GM18517 (cell line): ENCODE measurements around the gene NAA20.
"Not testable (repeated sequence)": the region's sequence is repeated elsewhere in the genome, so short reads cannot be mapped to it uniquely, and the experiment has no call there.

Experiments used
- ATAC-seq: cut with Tn5 transposase; IDR thresholded peaks from one replicate; pipeline ENCODE4 v1.9.1; 2021; ENCODE audit warnings: mild to moderate bottlenecking, moderate library complexity; ENCODE audit not compliant: unreplicated experiment

The NAA20 gene

DNA sequence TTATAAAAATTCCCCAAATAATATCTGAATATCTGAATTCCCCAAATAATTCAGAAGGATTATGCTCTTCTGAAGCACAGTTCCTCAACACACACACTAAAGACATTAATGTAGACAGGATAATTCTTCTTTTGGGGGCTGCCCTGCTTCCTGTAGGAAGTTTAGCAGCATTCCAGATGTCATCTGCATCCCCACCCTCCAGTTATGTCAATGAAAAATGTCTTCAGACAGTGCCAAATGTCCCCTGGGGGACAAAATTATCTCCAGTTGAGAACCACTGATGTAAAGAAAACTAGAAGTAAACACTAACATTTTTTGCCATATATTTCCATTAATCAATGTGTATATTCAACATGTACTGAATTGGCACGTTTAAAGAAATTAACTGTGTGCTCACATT lies 25.9 kb upstream of the NAA20 start:
- no peak for ATAC-seq

- ATAC-seq, result no peak
Measured at GRCh38 chr20:19991854-19992253, 25.3 kb upstream of the NAA20 start.

DNA sequence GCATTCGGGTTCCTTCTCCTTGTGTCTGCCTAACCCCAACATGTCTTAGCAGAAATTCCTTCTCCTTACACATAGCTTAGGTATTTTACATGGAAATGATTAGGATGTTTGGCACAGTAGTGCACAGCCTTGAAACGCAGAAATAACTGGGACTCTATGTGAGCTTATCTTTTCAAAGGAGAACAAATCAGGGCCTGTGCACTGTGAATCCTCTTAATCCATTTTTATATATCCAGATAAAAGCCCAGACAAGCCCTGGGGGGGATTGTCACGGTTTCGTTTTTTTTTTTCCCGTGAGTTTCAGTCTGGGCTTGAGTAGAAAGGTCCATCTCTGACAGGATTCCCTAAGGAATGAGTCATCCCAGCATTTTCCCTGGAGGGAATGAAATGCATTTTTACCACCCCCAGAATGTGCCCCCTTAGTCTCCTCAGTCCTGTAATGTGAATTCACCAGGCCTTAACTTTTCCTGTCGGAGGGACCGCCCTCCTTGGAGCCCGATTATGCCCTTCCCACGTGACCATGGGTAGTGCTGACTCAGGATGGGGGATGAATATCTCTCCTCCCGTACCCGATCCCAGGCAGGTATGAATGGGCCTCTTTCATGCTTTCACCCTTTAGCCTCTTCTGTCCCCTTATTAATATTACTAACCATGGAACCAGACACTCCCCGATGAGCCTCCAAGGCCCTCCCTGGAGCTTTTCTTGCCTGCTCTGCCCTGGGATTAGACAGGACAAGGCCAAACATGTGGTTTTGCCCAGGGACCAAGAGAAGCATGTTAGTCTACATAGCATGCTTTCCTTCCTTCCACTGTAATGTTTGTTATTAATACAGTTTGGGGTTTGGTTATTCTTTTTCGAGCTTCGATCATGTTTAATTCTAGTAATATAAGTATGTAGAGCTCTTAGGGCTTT lies 23.9 kb upstream of the NAA20 start:
- no peak for ATAC-seq

- no peak for ATAC-seq
Measured at GRCh38 chr20:19993958-19994669, 23.0 kb upstream of the NAA20 start.

- ATAC-seq, result no peak
Measured at GRCh38 chr20:19995220-19995863, 21.8 kb upstream of the NAA20 start.

DNA sequence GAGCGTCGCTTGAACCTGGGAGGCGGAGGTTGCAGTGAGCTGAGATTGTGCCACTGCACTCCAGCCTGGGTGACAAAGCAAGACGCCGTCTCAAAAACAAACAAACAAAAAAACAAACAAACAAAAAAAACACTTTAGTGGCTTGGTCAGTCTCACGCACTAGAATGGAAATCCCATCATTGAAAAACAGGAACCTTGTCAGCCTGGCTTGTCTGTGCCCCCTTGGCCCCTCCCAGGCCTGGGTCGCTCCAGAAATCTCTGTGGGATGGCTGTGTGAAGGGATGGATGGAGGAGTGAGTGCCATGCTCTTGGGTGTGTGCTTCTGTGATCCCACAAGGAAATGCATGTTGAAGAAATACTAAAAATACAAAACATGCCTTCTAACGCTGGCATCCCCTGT lies 20.9 kb upstream of the NAA20 start:
- no peak for ATAC-seq

GRCh38 chr20:19996917-19997316 lies 20.2 kb upstream of the NAA20 start:
- no peak for ATAC-seq

DNA sequence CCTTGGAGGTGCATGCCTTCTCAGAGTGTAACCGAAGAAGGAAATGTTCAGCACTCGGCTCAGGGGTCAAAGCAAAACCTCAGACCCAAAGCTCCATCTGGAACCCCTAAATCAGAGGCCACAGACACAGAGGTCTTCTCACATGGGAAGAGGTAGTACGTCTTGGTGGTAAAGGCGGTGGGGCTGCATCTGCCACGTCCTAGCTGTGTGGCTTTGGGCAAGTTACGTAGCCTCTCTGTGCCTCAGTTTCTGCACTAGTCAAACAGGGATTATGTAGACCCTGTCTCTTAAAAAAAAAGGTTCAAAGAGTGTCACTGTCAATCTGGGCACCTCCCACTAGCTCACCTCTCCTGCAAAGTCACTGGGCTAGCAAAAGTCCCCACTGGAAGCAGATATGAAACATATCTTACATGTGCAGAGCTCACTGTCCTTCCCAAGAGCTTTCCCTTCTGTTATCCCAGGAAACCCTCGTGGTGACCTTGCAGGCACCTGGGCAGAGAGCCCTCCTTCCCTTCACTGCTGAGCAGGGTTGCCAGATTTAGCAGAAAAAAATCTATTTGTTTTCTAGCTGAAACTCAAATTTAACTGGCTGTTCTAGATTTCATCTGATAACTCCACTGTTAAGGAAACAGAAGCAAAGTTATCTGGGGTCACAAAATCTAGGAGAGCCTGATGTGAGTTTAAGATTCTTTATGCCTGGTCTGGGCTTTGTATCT lies 18.0 kb upstream of the NAA20 start:
- ATAC-seq, result no peak

DNA sequence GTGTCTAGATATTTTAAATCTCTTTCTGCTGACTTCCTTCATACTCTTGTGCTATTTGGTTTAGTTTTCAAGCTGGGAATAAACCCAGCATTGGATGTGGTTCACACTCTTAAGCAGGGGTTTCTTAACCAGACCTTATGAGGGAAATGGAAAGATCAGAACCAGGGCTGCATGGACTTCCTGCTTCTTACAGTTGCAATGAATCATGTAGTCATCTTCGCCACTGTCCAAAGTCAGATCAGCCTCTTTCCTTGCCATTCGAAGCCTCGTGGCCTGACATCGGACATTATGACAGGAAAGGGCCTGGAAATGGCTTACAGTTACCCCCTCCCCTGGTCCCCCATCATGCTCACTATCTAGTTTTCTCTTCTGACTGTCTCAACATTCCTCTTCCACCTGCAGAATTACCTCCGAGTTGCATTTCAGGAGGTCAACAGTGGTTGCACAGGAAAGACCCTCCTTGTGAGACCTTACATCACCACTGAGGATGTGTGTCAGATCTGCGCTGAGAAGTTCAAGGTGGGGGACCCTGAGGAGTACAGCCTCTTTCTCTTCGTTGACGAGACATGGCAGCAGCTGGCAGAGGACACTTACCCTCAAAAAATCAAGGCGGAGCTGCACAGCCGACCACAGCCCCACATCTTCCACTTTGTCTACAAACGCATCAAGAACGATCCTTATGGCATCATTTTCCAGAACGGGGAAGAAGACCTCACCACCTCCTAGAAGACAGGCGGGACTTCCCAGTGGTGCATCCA lies 16.8 kb upstream of the NAA20 start:
- no peak for ATAC-seq

- ATAC-seq, result no peak
Measured at GRCh38 chr20:20002101-20002998, 14.8 kb upstream of the NAA20 start.

- no peak for ATAC-seq
Measured at GRCh38 chr20:20003031-20003954, 13.9 kb upstream of the NAA20 start.

DNA sequence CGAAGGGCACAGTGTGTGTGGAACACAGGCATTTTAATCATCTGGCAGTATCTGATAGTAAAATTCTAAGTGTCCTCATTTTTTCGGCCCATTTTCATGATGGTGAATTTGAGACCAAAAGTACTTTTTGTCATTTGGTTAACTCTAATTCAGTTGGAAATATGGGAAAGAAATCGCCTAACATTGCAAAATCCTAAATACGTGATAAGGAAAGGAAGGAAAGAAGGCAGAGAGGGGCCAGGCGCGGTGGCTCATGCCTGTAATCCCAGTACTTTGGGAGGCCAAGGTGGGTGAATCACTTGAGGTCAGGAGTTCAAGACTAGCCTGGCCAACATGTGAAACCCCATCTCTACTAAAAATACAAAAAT lies 13.2 kb upstream of the NAA20 start:
- ATAC-seq, result not testable (repeated sequence)

DNA sequence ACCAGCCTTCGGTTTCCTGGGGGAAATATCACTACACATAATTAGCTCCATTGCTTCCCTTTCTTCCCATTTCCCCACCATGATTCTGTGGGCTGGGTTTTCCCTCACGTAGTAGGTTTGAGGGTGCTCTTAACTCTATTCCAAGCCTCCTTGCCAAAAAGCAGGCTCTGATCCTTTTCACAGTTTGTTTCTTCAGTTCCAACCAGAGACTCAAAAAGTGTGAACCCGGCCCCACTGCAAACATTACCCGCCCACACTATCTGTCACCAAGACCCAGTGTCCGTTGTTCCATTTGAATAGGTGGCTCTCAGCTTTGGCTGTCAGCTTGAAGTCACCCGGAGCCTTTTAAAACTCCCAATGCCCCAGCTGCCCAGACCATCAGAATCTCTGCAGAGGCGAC lies 11.8 kb upstream of the NAA20 start:
- no peak for ATAC-seq

GRCh38 chr20:20009784-20010253 lies 7.3 kb upstream of the NAA20 start:
- no peak for ATAC-seq

GRCh38 chr20:20010639-20011500 lies 6.3 kb upstream of the NAA20 start:
- no peak for ATAC-seq

GRCh38 chr20:20012541-20012940 lies 4.6 kb upstream of the NAA20 start:
- no peak for ATAC-seq

DNA sequence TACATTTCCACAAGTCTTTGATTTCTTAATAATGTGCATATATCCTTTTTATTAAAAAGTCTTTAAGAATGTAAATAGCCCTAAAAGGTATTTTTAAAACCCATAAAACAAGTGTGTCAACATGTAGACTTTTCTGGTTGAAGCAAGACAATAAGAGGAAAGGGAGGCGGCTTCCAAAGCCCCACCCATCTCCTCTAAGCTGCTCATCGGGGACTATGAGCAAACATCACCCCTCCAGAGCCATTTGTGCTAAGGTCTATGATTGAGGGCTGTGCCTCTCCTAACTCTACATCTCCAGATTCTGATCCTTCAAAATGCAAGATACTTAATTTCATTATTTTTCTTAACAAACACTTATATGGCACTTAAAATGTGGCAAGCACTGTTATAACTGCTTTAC lies 2.5 kb upstream of the NAA20 start:
- ATAC-seq, result no peak
